ENCODE measurements around the gene CDH4.

The CDH4 gene

DNA sequence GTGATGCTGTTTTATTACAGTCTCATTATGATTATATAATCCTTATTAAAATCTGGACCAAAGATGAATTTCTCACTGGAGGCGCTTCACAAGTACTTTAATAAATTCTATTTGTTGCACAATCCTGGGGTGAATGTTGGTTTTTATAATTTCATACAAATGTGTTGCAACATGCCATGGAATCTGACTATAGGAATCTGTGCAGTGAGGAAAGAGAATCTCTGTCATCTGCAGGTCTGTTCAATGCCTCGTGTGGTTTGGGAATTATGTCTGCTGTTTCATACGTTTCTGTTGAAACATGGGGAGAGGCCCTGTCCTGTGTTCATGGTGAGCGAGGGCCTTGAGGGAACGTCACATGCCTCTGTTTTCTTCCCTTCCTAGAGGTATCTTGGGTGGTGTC lies 277.3 kb downstream of the CDH4 start:
- no peak overlapping the region for H3K4me2 ChIP-seq (ENCODE audit: low read length)
- H3K9me3 ChIP-seq (replicated peaks; ENCODE audit: low read length): no peaks in the 10 kb centered on the region
- H3K36me3 ChIP-seq (ENCODE audit: insufficient read depth, low read length): no peaks in the 10 kb centered on the region
- no peak overlapping the region for H3K9ac ChIP-seq (ENCODE audit: low read depth, low read length)
- peaks cover 10% of the 10 kb centered on the region for H3K4me1 ChIP-seq (ENCODE audit: control insufficient read depth, insufficient read depth, low read length)
- H3K27me3 ChIP-seq (ENCODE audit: control insufficient read depth, insufficient read depth, low read length): no peaks in the 10 kb centered on the region
- no peak overlapping the region for H3K4me3 ChIP-seq (ENCODE audit: low read length)

DNA sequence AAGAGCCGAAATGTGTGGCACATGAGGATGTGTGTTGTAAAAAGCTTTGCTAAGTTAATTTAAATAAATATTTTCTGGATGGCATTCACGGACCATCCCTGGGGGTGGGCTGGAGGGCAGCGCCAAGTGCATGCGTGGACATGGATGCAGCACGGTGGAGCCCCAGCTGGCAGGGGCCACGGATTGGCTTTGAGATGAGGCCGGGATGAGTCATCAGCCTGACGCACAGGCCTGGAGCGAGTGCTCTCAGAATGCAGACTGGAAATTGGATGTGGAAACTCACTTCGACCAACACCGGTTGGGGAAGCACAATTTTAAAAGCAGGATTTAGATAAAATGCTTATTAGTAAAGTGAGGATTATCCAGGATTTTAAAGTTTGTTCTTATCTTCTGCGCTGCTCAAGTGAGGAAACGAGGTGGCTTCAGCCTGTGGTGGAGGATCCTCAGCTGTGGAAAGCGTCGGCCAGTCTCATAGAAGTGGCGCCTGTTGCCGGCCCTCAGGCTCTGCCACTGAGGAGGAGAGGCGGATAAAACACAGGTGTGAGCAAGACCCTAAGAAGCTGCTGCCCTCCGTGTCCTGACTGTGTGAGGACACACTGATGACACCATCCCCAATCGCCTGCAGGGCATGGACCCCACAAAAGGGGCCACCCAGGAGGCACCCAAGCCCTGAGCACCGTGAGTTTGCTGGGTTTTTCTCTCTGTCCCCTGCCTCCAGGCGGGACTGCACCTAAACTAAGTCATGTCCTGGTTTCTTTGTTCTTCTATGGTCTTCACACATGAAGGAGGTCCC lies 279.7 kb downstream of the CDH4 start:
- no peak overlapping the region for H3K4me3 ChIP-seq (ENCODE audit: low read length)
- peaks cover 10% of the 10 kb centered on the region for H3K4me1 ChIP-seq (ENCODE audit: control insufficient read depth, insufficient read depth, low read length)
- H3K27me3 ChIP-seq (ENCODE audit: control insufficient read depth, insufficient read depth, low read length): no peaks in the 10 kb centered on the region
- H3K4me2 ChIP-seq (ENCODE audit: low read length): peak overlapping the region; percentile 55
- H3K9me3 ChIP-seq (replicated peaks; ENCODE audit: low read length): no peaks in the 10 kb centered on the region
- no peaks in the 10 kb centered on the region for H3K36me3 ChIP-seq (ENCODE audit: insufficient read depth, low read length)
- H3K9ac ChIP-seq (ENCODE audit: low read depth, low read length): no peak overlapping the region

DNA sequence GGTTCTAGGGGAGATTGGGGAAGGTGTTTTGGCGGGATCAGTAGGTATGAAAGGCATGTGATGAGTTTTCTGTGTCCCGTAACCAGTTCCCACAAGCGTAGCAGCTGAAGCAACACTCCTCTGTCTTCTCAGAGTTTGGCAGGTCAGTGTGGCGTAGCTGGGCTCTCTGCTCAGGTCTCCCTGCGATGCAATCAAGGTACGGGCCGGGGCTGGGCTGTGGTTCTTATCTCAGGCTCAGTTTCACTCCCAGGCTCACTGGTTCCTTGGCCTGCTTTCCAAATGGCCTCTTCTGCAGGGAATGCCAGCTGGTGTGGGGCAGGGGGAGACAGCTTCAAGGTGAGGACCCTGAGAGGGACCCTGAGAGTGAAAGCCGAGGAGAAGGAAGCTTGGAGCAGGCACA lies 280.7 kb downstream of the CDH4 start:
- H3K9ac ChIP-seq (ENCODE audit: low read depth, low read length): no peak overlapping the region
- H3K9me3 ChIP-seq (replicated peaks; ENCODE audit: low read length): no peaks in the 10 kb centered on the region
- H3K36me3 ChIP-seq (ENCODE audit: insufficient read depth, low read length): no peaks in the 10 kb centered on the region
- H3K4me1 ChIP-seq (ENCODE audit: control insufficient read depth, insufficient read depth, low read length): peaks cover 10% of the 10 kb centered on the region
- no peak overlapping the region for H3K4me3 ChIP-seq (ENCODE audit: low read length)
- H3K4me2 ChIP-seq (ENCODE audit: low read length): no peak overlapping the region
- H3K27me3 ChIP-seq (ENCODE audit: control insufficient read depth, insufficient read depth, low read length): no peaks in the 10 kb centered on the region

DNA sequence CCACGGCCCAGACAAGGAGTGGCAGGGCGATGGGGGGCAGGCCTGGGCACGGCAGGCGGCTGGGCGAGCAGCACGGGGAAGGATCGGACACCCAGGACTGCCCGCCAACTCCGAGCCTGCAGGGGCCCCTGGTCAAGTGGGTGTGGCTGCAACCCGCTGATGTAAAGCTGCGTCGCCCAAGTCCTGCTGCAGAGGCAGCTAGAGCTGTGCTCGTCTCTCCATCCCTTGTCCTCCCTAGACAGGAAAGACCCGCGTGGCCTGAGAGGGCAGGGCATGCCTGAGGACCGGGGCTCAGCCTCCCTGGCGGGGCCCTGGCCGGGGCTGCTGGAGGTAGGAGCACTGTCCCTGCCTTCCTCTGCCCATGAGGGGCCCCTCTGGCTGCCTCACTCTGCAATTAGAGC lies 281.2 kb downstream of the CDH4 start:
- Histone ChIP-seq H3K4me1 (ENCODE audit: control insufficient read depth, insufficient read depth, low read length) (peaks cover 10% of the 10 kb centered on the region), H3K9ac (ENCODE audit: low read depth, low read length) (no peak overlapping the region), H3K4me3 (ENCODE audit: low read length) (no peak overlapping the region), H3K4me2 (ENCODE audit: low read length) (no peak overlapping the region), H3K36me3 (ENCODE audit: insufficient read depth, low read length) (no peaks in the 10 kb centered on the region), H3K27me3 (ENCODE audit: control insufficient read depth, insufficient read depth, low read length) (no peaks in the 10 kb centered on the region), H3K9me3 (replicated peaks; ENCODE audit: low read length) (no peaks in the 10 kb centered on the region)

DNA sequence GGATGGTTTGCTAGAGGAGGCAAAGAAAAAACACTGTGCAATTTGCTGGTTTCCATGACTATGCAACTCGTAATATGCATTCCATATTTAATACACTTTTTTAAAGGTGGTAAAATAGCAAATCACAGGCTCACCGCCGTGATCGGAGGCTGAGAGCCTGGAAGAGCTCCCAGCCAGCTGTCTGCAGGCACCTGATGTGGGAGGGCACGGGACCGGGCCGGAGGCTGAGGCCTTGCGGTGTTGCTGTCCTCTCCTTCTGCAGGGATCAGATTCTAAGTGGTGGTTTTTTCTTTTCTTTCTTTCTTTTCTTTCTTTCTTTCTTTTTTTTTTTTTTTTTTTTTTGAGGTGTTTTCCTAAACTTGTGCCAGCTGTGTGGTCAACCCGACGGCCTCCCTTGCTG lies 282.3 kb downstream of the CDH4 start:
- Histone ChIP-seq H3K4me3 (ENCODE audit: low read length) (no peak overlapping the region), H3K9ac (ENCODE audit: low read depth, low read length) (no peak overlapping the region), H3K4me2 (ENCODE audit: low read length) (no peak overlapping the region), H3K27me3 (ENCODE audit: control insufficient read depth, insufficient read depth, low read length) (no peaks in the 10 kb centered on the region), H3K9me3 (replicated peaks; ENCODE audit: low read length) (no peaks in the 10 kb centered on the region), H3K4me1 (ENCODE audit: control insufficient read depth, insufficient read depth, low read length) (peaks cover 10% of the 10 kb centered on the region), H3K36me3 (ENCODE audit: insufficient read depth, low read length) (no peaks in the 10 kb centered on the region)

DNA sequence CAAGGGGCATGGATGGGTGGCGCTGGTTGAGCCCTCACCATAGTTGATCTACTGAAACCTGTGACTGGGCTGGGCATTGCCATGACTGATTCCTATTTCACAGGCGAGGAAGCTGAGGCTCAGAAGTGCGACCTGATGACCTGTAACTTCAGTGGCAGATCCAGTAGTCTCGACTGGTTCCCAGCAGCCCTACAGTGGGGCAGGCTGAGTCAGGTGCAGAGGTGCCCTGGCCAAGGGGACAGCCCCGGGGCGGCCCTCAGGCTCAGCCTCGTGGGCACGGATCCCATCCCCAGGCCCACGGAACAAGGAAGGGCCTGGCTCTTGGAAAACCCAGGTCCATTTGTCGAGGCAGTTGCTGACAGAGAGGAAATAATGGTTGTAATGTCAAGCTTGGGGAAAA lies 283.0 kb downstream of the CDH4 start:
- Histone ChIP-seq H3K4me3 (ENCODE audit: low read length) (no peak overlapping the region), H3K9ac (ENCODE audit: low read depth, low read length) (no peak overlapping the region), H3K36me3 (ENCODE audit: insufficient read depth, low read length) (no peaks in the 10 kb centered on the region), H3K9me3 (replicated peaks; ENCODE audit: low read length) (no peaks in the 10 kb centered on the region), H3K27me3 (ENCODE audit: control insufficient read depth, insufficient read depth, low read length) (no peaks in the 10 kb centered on the region), H3K4me1 (ENCODE audit: control insufficient read depth, insufficient read depth, low read length) (peaks cover 10% of the 10 kb centered on the region), H3K4me2 (ENCODE audit: low read length) (no peak overlapping the region)

DNA sequence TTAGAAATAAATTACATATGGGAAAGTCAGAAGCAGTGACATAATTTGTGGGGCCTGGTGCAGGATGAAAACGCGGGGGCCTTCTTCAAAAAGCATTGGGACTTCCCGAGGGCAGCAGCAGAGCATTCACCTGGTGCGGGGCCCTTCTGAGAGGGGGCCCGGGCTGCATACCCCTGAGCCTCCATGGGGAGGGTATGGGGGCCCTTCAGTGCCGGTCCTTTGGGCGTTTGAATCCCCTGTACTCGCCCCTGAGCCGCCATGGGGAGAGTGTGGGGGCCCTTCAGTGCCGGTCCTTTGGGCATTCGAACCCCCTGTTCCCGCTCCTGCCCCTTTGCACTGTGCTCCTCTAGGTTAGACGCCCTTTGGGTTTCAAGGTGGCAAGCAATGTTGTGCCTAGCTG lies 283.5 kb downstream of the CDH4 start:
- Histone ChIP-seq H3K27me3 (ENCODE audit: control insufficient read depth, insufficient read depth, low read length) (no peaks in the 10 kb centered on the region), H3K4me3 (ENCODE audit: low read length) (no peak overlapping the region), H3K9me3 (replicated peaks; ENCODE audit: low read length) (no peaks in the 10 kb centered on the region), H3K9ac (ENCODE audit: low read depth, low read length) (no peak overlapping the region), H3K4me1 (ENCODE audit: control insufficient read depth, insufficient read depth, low read length) (peaks cover 10% of the 10 kb centered on the region), H3K4me2 (ENCODE audit: low read length) (no peak overlapping the region), H3K36me3 (ENCODE audit: insufficient read depth, low read length) (no peaks in the 10 kb centered on the region)

DNA sequence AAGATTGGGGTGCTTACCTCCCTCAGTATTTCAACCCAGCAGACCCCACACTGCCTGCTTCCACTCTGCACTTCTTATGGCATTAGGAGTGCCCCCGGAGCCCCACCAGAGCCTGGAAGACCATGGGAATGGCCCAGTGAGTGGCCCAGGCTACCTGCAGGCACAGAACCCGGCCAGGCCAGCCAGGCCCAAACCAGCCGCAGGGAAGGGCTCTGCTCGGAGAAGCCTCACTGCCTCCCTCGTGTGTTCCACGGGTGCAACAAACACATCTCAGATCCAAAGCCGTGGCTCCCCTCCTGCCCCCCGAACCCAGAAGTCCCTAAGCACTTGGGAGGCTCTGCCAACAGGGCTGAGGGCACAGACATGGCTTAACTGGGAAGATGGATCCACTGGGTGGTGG lies 283.9 kb downstream of the CDH4 start:
- no peaks in the 10 kb centered on the region for H3K9me3 ChIP-seq (replicated peaks; ENCODE audit: low read length)
- H3K9ac ChIP-seq (ENCODE audit: low read depth, low read length): no peak overlapping the region
- H3K4me2 ChIP-seq (ENCODE audit: low read length): no peak overlapping the region
- peaks cover 10% of the 10 kb centered on the region for H3K4me1 ChIP-seq (ENCODE audit: control insufficient read depth, insufficient read depth, low read length)
- H3K4me3 ChIP-seq (ENCODE audit: low read length): no peak overlapping the region
- no peaks in the 10 kb centered on the region for H3K36me3 ChIP-seq (ENCODE audit: insufficient read depth, low read length)
- no peaks in the 10 kb centered on the region for H3K27me3 ChIP-seq (ENCODE audit: control insufficient read depth, insufficient read depth, low read length)

DNA sequence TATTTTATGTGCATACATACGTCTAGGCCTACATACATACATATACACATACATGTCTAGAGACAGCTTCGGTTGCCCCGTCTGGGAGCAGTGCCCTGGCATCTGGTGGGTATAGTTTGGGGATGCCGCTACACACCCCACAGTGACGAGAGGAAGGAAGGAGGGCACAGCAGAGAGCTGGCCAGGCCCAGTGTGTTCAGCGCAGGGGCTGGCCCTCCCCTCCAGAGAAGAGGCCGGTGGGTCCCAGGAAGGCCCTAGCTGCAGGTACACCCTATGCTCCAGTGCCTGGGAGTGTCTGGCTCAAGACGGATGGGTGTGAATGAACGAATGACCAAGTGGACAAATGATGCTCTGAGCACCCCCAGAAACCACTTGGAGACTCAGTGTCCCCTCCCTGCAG lies 284.6 kb downstream of the CDH4 start:
- H3K4me2 ChIP-seq (ENCODE audit: low read length): no peak overlapping the region
- H3K9me3 ChIP-seq (replicated peaks; ENCODE audit: low read length): no peaks in the 10 kb centered on the region
- no peaks in the 10 kb centered on the region for H3K36me3 ChIP-seq (ENCODE audit: insufficient read depth, low read length)
- H3K4me1 ChIP-seq (ENCODE audit: control insufficient read depth, insufficient read depth, low read length): peaks cover 7% of the 10 kb centered on the region
- no peaks in the 10 kb centered on the region for H3K27me3 ChIP-seq (ENCODE audit: control insufficient read depth, insufficient read depth, low read length)
- H3K4me3 ChIP-seq (ENCODE audit: low read length): no peak overlapping the region
- no peak overlapping the region for H3K9ac ChIP-seq (ENCODE audit: low read depth, low read length)

DNA sequence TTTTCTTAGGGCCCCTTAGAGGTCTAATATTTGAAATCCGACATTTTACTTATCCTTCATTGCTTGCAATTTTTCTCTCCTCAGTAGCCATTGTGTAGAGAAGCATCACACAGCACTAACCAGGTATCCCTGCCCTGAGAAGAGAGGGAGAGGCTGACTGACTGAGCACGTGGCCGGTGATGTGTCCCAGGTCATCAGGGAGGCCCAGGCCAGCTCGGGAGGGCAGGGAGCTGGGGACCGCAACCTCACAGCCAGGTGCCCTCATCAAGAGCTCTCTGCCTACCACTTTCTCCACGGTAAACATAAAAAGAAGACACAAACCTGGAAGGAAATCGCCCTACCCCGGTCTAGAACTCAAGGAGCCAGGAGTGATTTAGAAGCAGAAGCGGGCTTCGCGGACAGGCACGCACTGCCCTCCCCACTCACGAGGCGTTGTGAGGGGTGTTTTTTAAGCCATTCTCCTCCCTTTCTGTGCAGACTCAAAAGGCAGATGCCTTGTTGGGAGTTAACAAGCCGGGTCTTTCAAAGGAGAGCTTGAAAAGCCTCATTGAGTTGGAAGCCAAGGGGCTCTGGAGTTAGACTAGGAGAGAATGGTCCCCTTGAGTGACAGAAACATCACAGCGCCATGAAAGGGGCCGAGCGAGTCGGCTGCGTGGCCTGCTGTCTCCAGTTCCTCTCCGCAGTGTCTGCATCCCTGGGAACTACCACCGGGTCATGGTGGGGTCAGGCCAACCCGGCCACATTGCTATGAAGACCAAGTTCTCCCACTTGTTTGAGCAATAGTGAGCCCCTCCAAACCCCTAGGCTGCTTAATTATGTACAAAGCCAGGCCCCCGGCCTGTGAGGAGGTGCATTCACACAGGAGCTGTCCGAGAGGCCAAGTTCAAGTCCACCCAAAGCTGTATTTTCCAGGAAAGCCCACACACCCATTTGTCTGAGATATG lies 285.4 kb downstream of the CDH4 start:
- Histone ChIP-seq H3K4me3 (ENCODE audit: low read length) (no peak overlapping the region), H3K27me3 (ENCODE audit: control insufficient read depth, insufficient read depth, low read length) (no peaks in the 10 kb centered on the region), H3K9me3 (replicated peaks; ENCODE audit: low read length) (no peaks in the 10 kb centered on the region), H3K9ac (ENCODE audit: low read depth, low read length) (no peak overlapping the region), H3K36me3 (ENCODE audit: insufficient read depth, low read length) (no peaks in the 10 kb centered on the region), H3K4me2 (ENCODE audit: low read length) (no peak overlapping the region), H3K4me1 (ENCODE audit: control insufficient read depth, insufficient read depth, low read length) (no peaks in the 10 kb centered on the region)

DNA sequence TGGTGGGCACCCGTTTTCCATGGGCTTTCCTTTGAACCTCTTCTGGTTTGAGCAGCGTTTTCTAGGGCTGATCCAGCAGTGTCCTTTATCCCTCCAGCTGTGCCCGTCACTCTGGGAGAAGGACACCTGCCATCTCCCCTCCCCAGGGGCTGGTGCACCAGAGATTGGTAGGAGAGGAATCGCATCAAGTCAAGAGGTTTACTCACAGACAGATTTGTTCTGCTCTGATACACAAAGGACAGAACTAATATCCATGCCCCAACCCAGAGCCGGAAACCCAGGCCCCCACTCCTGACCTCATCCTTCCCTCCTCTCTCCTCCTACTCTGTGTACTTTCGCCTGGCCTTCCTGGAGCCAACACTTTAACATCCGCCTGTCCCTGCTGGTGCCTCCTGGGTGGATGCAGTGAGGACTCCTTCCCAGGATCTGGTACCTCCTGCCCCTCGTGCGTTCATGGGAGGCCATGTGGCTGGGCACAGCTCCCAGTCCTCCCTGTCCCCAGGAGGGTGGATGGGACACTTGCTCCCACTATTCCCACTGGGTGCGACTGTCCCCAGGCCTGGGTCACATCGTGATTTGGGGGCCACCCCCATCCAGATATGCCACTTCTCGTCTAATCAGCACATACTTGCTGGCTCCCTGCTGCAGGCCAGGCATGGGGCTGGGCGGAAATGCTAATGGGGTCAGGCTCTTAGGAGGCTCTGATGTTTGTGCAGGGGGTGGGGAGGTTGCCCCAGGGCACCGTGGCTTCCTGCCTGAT lies 286.3 kb downstream of the CDH4 start:
- Histone ChIP-seq H3K4me2 (ENCODE audit: low read length) (no peak overlapping the region), H3K36me3 (ENCODE audit: insufficient read depth, low read length) (no peaks in the 10 kb centered on the region), H3K4me1 (ENCODE audit: control insufficient read depth, insufficient read depth, low read length) (no peaks in the 10 kb centered on the region), H3K4me3 (ENCODE audit: low read length) (no peak overlapping the region), H3K9me3 (replicated peaks; ENCODE audit: low read length) (no peaks in the 10 kb centered on the region), H3K9ac (ENCODE audit: low read depth, low read length) (no peak overlapping the region), H3K27me3 (ENCODE audit: control insufficient read depth, insufficient read depth, low read length) (no peaks in the 10 kb centered on the region)
